OCI-LY3 (cell line): Measurements from ENCODE around the gene ARMC9.

ENCODE experiments used
- CTCF ChIP-seq: fragments of 200-600, 300-600 bp; sonication (generic); IDR thresholded peaks from 2 replicates; pipeline ENCODE4 v1.5.1; 2014; ENCODE audit warnings: antibody characterized with exemption, low read length, low read depth
- EZH2phosphoT487 ChIP-seq: fragments of 200-600 bp; shearing (Covaris generic); IDR thresholded peaks from 2 replicates; pipeline ENCODE4 v1.6.1; 2018; ENCODE audit warnings: antibody characterized with exemption, mixed run types, low read depth

- no peak for TF ChIP-seq CTCF
- TF ChIP-seq EZH2phosphoT487, result no peak
These were observed 80.4 kb downstream of the ARMC9 start for GRCh38 chr2:231278868-231279267.
